Right cardiac atrium (tissue), 5 donors: ENCODE data around the gene IL4I1. TPM values are rescaled to one million over a fixed set of nuclear protein-coding genes. Genes with fewer than 3 reads are reported as not detected.

Source experiments
- ATAC-seq, 2 donors: fragments of 200-7000 bp; cut with Tn5 transposase; one replicate each; pipeline versions ENCODE4 v1.8.0 to v1.9.1; 2020; ENCODE audit warnings: moderate library complexity in 2 of 2, mild to moderate bottlenecking in 1 of 2
- DNase-seq, 3 donors: peaks; one replicate each; pipeline ENCODE4 v3.0.0-alpha.2; 2020
- H3K27ac ChIP-seq: one replicate; pipeline ENCODE4 v1.5.1; 2013; ENCODE audit warnings: mild to moderate bottlenecking, low read length, control low read depth, moderate library complexity
- H3K27me3 ChIP-seq: one replicate; pipeline ENCODE4 v1.6.1; 2013; ENCODE audit not compliant: control insufficient read depth, insufficient read depth
- H3K4me1 ChIP-seq: one replicate; pipeline ENCODE4 v1.6.1; 2013; ENCODE audit warnings: low read length; ENCODE audit not compliant: control insufficient read depth, insufficient read depth
- H3K4me3 ChIP-seq: one replicate; pipeline ENCODE4 v1.5.1; 2013; ENCODE audit warnings: low read length, control low read depth
- H3K9me3 ChIP-seq: one replicate; pipeline ENCODE4 v1.6.1; 2013; ENCODE audit warnings: low read length; ENCODE audit not compliant: control insufficient read depth
- WGBS: extraction: QIAGEN DNeasy Blood & Tissue Kit; methylation state at CpG from one replicate; pipeline ENCODE4 v1.1.7; 2013; 5-methylcytosine and 5-hydroxymethylcytosine counted together
- intact Hi-C, 4 donors: fragments of 100-400 bp; cut with DNase I; formaldehyde crosslinking; loops; one replicate each; pipeline versions ENCODE4 v1.11.0 to v1.14.0; 2022 to 2023
- polyA plus RNA-seq: library from polyadenylated mRNA; stranded (reverse); fragments of 200-250 nt; gene quantifications from one replicate; pipeline ENCODE4 v1.2.3, GENCODE V29; 2013
- total RNA-seq, 4 donors: library from RNA; stranded (reverse); fragmentation: NEBNext Ultra II Directional; extraction: Animal tissue kit (Norgen Biotek cat#: 25700); gene quantifications; one replicate each; pipeline ENCODE4 v1.2.1, GENCODE V29; 2021
- donor health status: healthy with polysubstance abuse.
- donor health status: DM: no; HTN: yes; CAD: no.
- donor health status: DM: no; HTN: no; CAD: no.
- donor health status: DM: no; HTN: yes; CAD: no; lungs with severe emphysema.
- donor health status: DM: yes; HTN: yes; CAD: no.

Gene IL4I1
- total and polyA plus RNA-seq, 5 donors: 0.24 to 0.92 (median 0.45) TPM; not detected in 1

DNA sequence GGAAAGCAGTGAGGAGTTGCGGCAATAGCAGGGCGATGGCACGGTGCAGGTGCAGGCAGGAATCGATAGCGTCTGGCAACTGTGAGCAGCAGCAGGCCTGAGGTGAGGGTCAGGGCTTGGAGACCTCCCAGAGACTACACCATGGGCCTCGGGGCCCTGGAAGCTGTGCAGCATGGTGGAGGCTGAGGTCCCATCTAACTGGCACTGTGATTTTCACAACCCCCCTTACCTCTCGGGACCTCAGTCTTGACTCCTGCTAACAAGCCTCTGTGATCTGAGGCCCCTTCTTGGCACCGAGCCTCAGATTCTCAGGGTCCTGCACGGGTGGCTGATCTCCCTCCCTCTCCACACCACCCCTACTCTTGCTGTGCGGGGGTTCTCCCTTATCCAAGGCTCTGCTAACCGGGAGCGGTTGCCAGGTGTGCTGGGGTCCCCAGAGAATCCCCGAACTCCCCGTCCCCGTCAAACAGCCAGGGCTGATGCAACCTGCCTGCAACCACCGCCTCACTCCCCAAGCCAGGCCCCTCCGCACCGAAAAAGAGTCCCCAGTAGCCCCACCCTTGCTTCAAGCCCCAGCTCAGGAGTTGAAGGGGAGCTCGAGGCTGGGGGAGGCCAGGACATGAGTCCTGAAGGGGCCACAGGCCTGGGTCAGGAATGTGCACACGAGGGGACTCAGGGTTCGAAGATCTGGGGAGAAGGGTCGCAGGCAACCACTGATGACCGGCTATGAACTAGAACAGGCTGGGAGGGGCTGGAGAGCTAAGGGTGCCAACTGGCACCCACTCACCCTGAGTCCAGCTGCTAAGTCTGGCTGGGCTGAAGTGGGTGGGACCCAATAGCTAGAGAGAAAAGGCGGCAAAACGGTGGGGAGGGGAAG is 27.6 kb upstream of the IL4I1 start:
- DNase-seq: peak in 2 of 3 donors; percentile 32 to 47
- ATAC-seq: no peak
- Histone ChIP-seq H3K4me1 (peaks cover 6% of the 10 kb centered on the region), H3K4me3 (no peak overlapping the region), H3K9me3 (no peaks in the 10 kb centered on the region), H3K27me3 (no peaks in the 10 kb centered on the region), H3K27ac (no peak overlapping the region)
- intact Hi-C loops: no loop called here
- WGBS: 68% methylated on average over 25 of the region's 25 CpGs

DNA sequence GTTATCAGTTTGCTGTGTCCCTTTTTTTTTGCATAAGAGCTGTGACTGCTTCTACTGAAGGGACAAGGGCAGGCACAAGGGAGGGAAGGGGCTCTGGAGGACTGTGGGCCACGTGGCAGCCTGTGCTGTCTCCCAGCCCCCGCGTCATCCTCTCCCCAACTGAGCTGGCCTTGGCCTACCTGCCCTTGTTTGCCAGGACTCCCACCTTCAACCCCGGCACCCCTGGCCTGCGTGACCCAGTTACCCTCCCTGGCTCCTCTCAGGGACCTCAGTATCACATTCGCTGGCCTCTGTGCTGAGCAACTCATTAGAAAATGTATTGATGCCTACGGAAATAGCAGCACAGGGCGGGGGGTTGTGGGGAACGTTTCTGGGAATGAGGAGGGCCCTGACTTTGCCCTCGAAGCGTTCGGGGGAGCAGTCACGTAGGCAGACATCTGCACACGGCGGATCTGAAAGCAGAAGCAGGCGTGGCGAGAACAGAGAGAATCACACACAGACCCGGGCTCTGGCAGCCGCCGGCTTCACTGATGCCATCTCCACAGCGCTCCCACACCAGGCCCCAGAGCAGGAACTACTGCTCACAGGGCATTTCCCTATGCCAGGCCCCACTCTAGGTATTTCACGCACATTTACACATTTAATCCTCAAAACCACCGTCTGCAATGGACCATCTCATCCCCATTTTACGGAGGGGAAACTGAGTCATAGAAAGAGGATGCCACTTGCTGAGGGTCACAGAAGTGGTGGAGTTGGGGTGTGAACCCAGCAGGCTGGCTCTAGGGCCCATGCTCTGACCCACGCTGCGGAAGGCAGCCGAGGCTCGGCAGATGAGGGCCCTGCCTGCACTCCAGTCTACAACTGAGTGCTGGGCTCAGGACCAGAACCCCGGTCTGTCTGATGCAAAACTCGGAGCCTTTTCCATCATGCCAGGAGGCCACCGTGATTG is 26.6 kb upstream of the IL4I1 start:
- DNase-seq (peak in 2 of 3 donors; percentile 31 to 54), ATAC-seq (no peak)
- Histone ChIP-seq H3K4me1 (peaks cover 6% of the 10 kb centered on the region), H3K4me3 (no peak overlapping the region), H3K27ac (no peak overlapping the region), H3K9me3 (no peaks in the 10 kb centered on the region), H3K27me3 (no peaks in the 10 kb centered on the region)
- intact Hi-C loops: no loop called here
- 85% methylated on average over 31 of the region's 31 CpGs for WGBS

DNA sequence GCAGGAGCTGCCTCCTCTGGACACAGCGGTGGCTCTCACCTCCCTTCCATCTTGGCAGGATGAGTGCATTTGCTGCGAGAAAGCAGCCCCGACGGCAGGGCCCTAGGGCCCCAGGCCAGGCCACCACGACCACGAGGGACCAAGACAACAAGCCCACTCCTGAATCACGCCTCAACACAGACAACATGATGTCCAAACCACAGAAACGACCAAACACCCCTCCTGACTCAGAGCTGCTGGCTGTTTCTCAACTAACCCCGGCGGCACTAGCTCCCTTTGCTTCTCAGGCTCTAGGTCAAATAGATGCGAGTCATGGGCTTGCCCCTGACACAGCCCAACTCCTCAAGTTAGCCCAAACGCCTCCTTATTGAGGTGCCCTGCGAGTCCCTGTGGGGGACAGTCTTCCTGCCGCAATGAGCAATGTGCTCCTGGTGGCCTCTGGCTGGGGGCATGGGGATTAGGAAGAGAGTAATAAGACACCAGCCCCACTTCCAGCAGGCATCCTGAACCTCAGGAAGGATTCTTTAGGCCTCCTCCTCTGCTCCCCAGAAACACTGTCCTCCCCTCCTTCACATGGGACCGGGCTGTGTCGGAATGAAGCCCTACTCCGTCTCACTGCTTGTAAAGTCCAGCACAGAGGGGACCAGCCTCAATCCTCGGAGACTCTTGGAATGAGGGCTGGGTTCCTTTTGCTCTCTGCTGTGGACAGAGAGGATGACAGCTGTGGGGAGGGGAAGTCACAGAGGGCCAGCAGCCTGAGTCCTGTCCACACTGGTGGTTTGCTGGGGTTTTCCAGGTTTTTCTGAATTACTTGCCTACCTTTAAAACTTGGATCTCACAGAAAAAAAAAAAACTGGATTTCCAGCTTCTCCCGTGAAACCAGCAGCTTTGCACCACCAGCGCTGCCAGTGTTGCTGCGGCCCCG is 25.4 kb upstream of the IL4I1 start:
- H3K4me3 ChIP-seq: no peak overlapping the region
- ATAC-seq (no peak), DNase-seq (peak in 1 of 3 donors; percentile 45)
- H3K27me3 ChIP-seq: no peaks in the 10 kb centered on the region
- H3K9me3 ChIP-seq: no peaks in the 10 kb centered on the region
- H3K27ac ChIP-seq: no peak overlapping the region
- intact Hi-C loops: no loop called here
- 85% methylated on average over 22 of the region's 22 CpGs for WGBS
- no peaks in the 10 kb centered on the region for H3K4me1 ChIP-seq

DNA sequence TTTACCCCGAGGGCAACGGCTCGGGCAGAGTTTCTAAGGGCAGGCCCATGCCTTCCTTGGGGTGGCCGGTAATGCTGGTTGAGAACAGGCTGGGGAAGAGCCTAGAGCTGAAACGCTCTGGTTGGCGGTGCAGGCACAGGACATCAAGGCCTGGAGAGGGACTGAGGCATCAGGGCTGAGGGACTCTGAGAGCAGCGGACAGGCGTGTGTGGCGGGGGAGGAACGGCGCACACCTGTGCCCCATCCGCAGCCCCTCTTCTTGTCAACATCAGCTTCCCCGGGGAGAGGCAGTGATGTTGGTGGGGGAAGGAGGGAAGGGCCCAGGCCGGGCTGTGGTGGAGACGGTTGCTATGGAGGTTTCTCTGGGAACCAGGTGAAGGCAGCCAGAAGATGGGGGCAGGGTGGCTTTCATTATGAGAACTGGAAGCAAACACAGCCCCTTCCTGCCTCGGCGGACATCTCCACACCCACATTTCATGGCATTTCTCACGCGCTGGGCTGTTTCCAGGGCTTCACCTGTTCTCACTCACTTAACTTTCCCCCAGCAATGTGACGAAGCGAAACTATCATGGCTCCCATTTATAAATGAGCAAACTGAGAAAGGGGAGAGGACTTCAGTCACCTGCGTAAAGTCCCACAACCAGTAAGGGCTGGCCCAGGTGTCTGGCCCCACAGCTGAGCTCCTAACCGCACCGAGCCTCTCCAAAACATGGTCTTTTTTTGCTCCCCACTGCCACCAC is 24.1 kb upstream of the IL4I1 start:
- Histone ChIP-seq H3K4me3 (no peak overlapping the region), H3K9me3 (no peaks in the 10 kb centered on the region), H3K27ac (no peak overlapping the region), H3K4me1 (no peaks in the 10 kb centered on the region), H3K27me3 (no peaks in the 10 kb centered on the region)
- intact Hi-C loops: no loop called here
- no peak for ATAC-seq
- 92% methylated on average over 24 of the region's 24 CpGs for WGBS
- peak in 1 of 3 donors; percentile 25 for DNase-seq

DNA sequence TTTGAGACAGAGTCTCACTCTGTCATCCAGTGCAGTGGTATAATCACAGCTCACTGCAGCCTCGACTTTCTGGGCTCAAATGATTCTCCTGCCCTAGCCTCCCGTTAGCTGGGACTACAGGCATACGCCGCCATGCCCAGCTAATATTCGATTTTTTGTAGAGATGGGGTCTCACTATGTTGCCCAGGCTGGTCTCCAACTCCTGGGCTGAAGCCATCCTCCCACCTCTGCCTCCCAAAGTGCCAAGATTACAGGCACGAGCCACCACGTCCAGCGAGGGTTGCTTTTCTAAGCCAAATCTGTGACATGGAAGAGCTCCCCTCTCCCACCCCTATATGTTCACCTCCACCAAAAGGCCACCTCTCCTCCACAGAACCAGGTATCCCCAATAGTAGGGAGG is 21.4 kb upstream of the IL4I1 start:
- Histone ChIP-seq H3K4me3 (no peak overlapping the region), H3K27me3 (no peaks in the 10 kb centered on the region), H3K4me1 (no peaks in the 10 kb centered on the region), H3K9me3 (no peaks in the 10 kb centered on the region), H3K27ac (no peak overlapping the region)
- DNase-seq (no peak), ATAC-seq (no peak)
- WGBS: 94% methylated on average over 8 of the region's 8 CpGs
- intact Hi-C loops: no loop called here

DNA sequence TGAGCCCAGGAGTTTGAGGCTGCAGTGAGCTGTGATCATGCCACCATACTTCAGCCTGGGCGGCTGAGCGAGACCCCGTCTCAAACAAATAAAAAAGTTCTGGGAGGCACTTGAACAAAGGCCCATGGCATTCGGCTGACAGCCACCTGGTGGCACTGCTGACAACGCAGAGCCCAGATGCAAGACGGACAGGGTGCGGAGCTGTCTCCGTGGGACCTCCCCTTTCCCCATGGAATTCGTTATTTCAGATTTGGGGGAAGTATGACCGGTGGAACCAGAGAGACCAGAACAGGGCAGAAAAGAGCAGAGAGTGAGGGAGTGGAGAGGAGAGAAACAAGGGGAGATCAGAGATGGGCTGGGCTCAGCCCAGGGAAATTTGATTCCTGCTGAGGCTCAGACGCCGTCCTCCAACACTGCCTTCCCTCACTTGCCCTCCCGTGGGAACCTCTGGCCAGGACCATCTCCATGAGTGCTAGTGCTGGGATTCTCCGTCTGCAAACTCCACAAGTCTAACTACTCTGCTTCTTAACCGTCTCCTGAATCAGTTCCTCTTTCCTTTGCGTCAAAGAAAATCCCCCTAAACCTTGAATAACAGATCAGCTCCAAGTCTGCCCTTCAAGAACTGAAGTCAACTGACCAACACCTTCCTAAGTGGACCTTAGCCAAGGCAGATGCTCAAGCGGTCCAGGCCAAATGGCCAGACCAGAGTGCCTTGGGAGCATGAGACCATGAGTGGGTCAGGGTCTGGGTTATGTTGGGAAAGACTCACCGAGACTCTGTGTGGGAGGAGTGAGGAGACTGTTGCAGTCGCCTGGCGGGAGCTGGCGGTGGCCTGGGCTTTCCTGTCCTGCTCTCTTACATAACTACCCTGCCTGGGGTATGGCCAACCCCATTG is 20.4 kb upstream of the IL4I1 start:
- Histone ChIP-seq H3K4me3 (no peak overlapping the region), H3K27ac (no peak overlapping the region), H3K27me3 (no peaks in the 10 kb centered on the region), H3K4me1 (no peaks in the 10 kb centered on the region), H3K9me3 (no peaks in the 10 kb centered on the region)
- DNase-seq (peak in 1 of 3 donors; percentile 44), ATAC-seq (no peak)
- intact Hi-C loops: no loop called here
- WGBS: 81% methylated on average over 21 of the region's 21 CpGs

DNA sequence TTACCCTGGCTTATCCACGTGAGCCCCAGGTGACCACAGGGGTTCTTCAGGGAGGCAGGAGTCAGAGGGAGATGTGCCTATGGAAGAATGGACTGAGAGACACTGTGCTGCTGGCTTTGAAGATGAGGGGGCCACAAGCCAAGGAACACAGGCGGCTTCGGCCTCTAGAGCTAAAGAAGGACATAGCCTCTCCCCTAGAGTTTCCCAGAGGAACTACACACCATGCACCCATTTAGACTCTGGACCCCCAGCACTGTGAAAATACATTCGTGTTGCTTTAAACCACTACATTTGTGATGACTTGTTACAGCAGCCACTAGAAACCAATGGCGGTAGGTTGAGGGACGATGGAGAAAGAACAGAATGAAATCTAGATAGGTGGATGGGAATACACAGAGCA is 18.6 kb upstream of the IL4I1 start:
- DNase-seq: peak in 1 of 3 donors; percentile 7
- Histone ChIP-seq H3K4me1 (no peaks in the 10 kb centered on the region), H3K27me3 (no peaks in the 10 kb centered on the region), H3K4me3 (no peak overlapping the region), H3K27ac (no peak overlapping the region), H3K9me3 (no peaks in the 10 kb centered on the region)
- 99% methylated on average over 6 of the region's 6 CpGs for WGBS
- intact Hi-C loops: no loop called here
- no peak for ATAC-seq

DNA sequence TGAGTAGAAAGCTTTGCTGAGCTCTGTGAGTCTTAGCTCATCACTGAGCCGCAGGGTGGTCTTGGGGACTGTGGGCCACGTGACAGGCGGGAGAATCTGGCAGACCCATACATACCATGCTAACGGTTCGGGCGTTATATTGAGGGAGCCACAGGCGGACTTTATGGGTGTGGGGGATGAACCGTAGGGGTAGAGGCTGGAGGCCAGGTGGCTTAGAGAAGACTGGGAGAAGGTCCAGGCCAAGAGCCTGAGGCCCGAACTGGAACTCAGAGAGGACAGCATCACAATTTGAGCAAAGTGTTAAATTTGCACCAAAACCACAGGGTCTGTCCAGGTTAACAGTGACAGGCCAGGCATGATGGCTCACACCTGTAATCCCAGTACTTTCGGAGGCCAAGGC is 17.0 kb upstream of the IL4I1 start:
- no peaks in the 10 kb centered on the region for H3K9me3 ChIP-seq
- H3K4me1 ChIP-seq: no peaks in the 10 kb centered on the region
- 88% methylated on average over 10 of the region's 10 CpGs for whole genome bisulfite sequencing
- no peak overlapping the region for H3K4me3 ChIP-seq
- intact Hi-C loops: no loop called here
- peak in 1 of 3 donors; percentile 18 for DNase-seq
- ATAC-seq: no peak
- H3K27ac ChIP-seq: no peak overlapping the region
- no peaks in the 10 kb centered on the region for H3K27me3 ChIP-seq

DNA sequence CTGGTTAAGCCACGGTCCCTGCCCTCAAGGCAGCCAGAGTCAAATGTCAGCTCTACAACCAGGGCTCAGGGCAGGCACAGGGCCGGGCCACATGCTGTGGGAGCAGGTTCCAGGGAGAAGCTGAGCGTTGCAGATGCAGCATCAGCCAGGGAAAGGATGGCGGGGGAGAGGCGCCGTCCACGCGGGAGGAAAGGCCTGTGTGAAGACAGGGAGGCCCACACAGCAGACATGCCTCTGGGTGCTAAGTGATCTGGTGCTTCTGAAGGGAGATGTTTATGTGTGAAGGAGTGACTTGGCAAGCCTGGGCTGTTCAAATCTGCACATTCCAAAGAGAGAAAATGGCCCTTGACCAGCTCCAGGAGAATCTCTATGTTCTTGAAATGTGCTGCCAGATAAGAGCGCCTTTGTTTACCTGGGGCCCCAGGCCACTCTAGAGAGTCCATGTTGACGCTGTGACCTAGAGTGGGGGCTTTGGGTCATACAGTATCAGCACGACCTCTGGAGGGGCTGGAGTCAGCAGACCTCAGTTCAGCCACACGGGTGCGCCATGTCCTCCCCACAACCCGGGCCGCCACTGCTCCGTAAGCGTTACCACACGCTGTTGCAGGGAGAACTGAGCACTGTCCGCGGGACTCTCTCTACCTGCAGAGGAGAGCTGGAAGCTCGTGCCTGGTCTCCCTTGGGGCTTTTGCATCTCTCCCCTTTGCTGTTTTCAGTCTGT is 16.4 kb upstream of the IL4I1 start:
- no peaks in the 10 kb centered on the region for H3K4me1 ChIP-seq
- H3K4me3 ChIP-seq: no peak overlapping the region
- ATAC-seq (no peak), DNase-seq (peak in 1 of 3 donors; percentile 58)
- intact Hi-C loops: no loop called here
- WGBS: 79% methylated on average over 21 of the region's 21 CpGs
- no peaks in the 10 kb centered on the region for H3K9me3 ChIP-seq
- no peak overlapping the region for H3K27ac ChIP-seq
- no peaks in the 10 kb centered on the region for H3K27me3 ChIP-seq
